Neuron (in vitro differentiated cells): ENCODE measurements around the gene PALLD.

Experiments
- H2AFZ ChIP-seq: one replicate; pipeline ENCODE4 v1.6.1; 2013; ENCODE audit warnings: low read depth, mild to moderate bottlenecking, inconsistent platforms, low read length, moderate library complexity
- H3K27me3 ChIP-seq: one replicate; pipeline ENCODE4 v1.6.1; 2013; ENCODE audit warnings: low read length; ENCODE audit not compliant: insufficient read depth
- H3K36me3 ChIP-seq: one replicate; pipeline ENCODE4 v1.6.1; 2013; ENCODE audit warnings: low read length; ENCODE audit not compliant: insufficient read depth
- H3K4me1 ChIP-seq: one replicate; pipeline ENCODE4 v1.6.1; 2013; ENCODE audit warnings: low read length; ENCODE audit not compliant: insufficient read depth
- H3K4me3 ChIP-seq: 2 replicates; pipeline ENCODE4 v1.5.1; 2013; ENCODE audit warnings: mild to moderate bottlenecking, low read length, moderate library complexity
- H3K9me3 ChIP-seq: one replicate; pipeline ENCODE4 v1.6.1; 2013; ENCODE audit warnings: low read length

Gene PALLD

DNA sequence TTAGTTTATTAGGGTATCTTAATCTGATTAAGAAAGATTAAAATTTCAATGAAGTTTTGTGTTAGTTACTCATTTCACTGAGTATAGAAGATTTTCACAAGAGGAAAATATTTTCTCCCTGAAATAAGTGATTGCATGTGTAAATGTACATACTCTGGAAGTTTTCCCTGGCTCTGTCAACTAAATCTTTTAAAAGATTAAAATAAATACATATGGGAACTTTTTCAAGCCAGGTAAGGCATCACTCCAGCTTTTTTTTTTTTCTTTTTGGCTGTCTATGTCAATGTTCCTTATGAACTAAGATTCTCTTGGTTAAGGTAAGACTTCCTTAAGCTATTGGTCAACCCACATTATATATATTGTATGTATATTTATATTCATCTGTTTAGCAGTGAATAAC lies 395.6 kb downstream of the PALLD start:
- Histone ChIP-seq H3K4me3 (no peak overlapping the region), H3K4me1 (no peaks in the 10 kb centered on the region), H3K27me3 (no peaks in the 10 kb centered on the region), H3K9me3 (peaks cover 4% of the 10 kb centered on the region), H3K36me3 (peaks cover 80% of the 10 kb centered on the region), H2AFZ (no peak overlapping the region)

DNA sequence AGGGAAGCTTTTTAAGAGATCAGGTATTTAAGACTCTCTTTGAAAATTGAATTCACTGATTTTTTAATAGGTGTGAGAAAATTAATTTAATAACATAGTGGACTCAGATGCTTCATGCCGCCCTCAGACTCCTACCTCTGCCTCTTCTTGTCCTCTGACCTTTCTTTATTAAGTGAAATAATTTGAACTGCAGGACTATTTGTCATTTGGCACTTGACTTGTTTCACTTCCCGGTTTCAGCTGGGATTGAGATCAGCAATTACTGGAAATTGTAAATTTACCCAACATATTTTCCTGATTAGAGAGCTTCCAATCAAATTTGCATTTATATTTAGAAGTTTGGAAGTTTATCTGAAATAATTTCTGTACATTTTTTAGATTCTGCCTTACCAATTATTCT lies 396.4 kb downstream of the PALLD start:
- no peak overlapping the region for H2AFZ ChIP-seq
- H3K4me3 ChIP-seq: no peak overlapping the region
- no peaks in the 10 kb centered on the region for H3K27me3 ChIP-seq
- H3K36me3 ChIP-seq: peaks cover 84% of the 10 kb centered on the region
- peaks cover 4% of the 10 kb centered on the region for H3K9me3 ChIP-seq
- H3K4me1 ChIP-seq: no peaks in the 10 kb centered on the region

DNA sequence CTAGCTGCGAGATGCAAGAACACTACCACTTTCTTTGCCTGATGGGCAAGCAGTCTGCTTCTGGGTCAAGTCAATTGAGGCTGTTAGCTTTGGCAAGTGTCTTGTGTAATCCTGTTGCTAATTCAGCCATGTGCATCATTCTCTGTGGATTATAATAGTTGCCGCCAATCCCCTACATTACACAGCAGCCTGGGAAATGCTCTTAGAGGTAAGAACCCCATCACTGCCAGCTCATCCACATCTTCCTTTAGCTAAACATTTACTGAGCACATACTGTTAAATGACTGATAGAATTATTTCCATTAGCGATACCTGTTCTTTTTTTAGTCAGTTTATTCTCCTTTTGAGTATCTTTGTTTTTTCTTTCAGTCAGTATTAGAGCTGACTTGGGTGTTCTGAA lies 397.0 kb downstream of the PALLD start:
- no peak overlapping the region for H3K4me3 ChIP-seq

DNA sequence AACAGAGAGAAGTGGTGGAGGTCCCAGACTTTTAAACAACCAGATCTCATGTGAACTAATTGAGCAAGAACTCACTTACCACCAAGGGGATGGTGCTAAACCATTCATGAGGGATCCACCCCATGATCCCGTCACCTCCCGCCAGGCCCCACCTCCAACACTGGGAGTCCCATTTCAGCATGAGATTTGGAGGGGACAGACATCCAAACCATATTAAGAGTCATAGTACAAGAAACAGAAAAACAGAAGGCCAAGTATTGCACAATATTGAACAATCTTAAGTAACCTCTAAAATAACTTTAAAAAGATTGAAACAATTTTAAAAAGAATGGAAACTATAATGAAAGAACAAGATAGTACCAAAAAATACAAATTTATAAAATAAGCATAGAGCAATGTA lies 403.2 kb downstream of the PALLD start:
- Histone ChIP-seq H3K27me3 (no peaks in the 10 kb centered on the region), H3K36me3 (peaks cover 84% of the 10 kb centered on the region), H3K4me1 (no peaks in the 10 kb centered on the region), H3K9me3 (peaks cover 2% of the 10 kb centered on the region), H2AFZ (no peak overlapping the region), H3K4me3 (no peak overlapping the region)

More for the DNA sequence above, 397.0 kb downstream of the PALLD start:
- peaks cover 85% of the 10 kb centered on the region for H3K36me3 ChIP-seq
- H3K4me1 ChIP-seq: no peaks in the 10 kb centered on the region
- no peaks in the 10 kb centered on the region for H3K27me3 ChIP-seq
- H3K9me3 ChIP-seq: peaks cover 1% of the 10 kb centered on the region
- H2AFZ ChIP-seq: no peak overlapping the region

DNA sequence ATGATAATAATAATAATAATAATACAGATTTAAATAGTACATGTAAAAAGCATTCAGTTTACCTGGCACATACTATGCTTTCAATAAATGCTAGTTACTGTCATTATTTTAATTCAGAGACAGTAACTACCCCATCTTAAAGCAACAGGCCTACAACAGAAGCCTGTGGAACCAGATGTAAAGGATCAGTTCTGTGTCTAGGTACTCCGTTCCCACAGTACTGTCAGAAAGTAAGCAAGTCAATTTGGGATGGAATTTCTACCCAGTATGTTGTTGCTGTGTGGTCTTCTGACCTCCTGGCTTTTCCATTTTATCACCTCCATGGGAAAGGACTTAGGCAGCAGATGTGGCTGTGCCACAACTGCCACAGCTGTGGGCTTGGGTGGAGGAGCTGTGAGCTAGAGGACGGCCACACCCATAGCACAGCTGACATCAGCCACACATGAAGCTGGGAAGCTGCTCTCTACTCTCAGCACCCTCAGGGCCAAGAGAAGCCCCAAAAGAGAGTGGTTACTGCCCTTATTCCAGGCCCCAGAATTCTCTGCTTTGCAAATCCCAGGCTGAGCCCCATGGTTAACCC lies 410.4 kb downstream of the PALLD start:
- H3K27me3 ChIP-seq: no peaks in the 10 kb centered on the region
- H3K9me3 ChIP-seq: no peaks in the 10 kb centered on the region
- H3K4me1 ChIP-seq: peaks cover 3% of the 10 kb centered on the region
- peaks cover 86% of the 10 kb centered on the region for H3K36me3 ChIP-seq
- H2AFZ ChIP-seq: no peak overlapping the region
- no peak overlapping the region for H3K4me3 ChIP-seq

DNA sequence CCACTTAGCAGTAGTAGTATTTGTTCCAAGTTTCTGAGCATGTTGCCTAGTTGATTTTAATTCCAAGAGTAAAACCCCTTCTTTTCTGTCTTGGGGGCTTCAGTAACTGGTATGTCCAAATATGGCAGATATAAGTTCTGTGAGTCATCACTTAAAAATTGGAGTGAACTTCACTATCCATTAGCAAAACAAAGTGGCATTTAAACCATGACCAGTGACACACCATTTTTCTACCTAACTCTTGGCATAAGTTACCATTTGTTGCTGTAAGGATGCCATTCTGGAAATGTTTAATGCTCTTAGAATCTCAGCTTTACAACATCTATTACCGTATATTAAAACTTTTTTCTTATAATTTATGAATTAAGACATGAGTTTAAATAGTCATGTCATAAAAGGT lies 411.2 kb downstream of the PALLD start:
- H3K4me1 ChIP-seq: peaks cover 3% of the 10 kb centered on the region
- peaks cover 84% of the 10 kb centered on the region for H3K36me3 ChIP-seq
- H3K4me3 ChIP-seq: no peak overlapping the region
- no peak overlapping the region for H2AFZ ChIP-seq
- no peaks in the 10 kb centered on the region for H3K27me3 ChIP-seq
- H3K9me3 ChIP-seq: no peaks in the 10 kb centered on the region

DNA sequence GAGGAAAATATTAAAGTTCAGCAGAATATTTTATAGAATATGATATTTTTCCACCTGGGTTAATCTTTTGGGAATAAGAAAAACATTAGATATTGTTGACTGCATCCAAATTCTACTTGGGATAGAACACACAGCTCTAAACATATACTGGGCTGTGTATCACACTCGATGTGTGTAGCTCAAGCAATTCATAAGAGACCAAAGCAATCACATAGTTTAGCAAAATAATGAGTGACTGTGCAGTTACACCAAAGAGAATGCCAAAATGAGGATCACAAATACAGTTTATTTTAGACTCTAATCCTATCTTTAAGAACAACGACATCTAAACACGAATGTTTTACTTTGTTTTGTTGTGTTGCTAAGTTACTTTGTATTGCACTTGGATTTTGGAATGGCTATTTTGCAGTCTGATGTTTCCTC lies 412.0 kb downstream of the PALLD start:
- Histone ChIP-seq H3K36me3 (peaks cover 84% of the 10 kb centered on the region), H2AFZ (no peak overlapping the region), H3K4me1 (peaks cover 3% of the 10 kb centered on the region), H3K27me3 (no peaks in the 10 kb centered on the region), H3K4me3 (no peak overlapping the region), H3K9me3 (no peaks in the 10 kb centered on the region)

DNA sequence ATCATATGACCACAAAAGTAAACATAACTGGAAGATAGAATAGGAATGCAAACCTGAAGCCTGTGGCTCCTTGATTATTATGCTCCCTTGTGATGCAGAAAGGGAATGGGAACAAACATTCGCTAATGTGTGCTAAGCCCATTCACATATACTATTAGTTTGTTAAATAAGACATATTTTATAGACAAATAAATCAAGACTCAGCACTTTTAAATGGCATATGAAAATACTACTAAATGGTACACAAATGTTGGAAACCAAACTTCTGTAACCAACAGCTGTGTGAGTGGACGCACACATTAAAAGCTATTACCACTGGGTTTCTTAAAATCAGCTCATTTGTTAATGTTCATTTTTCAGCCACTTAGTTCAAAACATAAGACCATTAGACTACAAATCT lies 417.2 kb downstream of the PALLD start:
- Histone ChIP-seq H2AFZ (no peak overlapping the region), H3K4me1 (no peaks in the 10 kb centered on the region), H3K4me3 (no peak overlapping the region), H3K27me3 (no peaks in the 10 kb centered on the region), H3K36me3 (peaks cover 73% of the 10 kb centered on the region), H3K9me3 (no peaks in the 10 kb centered on the region)

DNA sequence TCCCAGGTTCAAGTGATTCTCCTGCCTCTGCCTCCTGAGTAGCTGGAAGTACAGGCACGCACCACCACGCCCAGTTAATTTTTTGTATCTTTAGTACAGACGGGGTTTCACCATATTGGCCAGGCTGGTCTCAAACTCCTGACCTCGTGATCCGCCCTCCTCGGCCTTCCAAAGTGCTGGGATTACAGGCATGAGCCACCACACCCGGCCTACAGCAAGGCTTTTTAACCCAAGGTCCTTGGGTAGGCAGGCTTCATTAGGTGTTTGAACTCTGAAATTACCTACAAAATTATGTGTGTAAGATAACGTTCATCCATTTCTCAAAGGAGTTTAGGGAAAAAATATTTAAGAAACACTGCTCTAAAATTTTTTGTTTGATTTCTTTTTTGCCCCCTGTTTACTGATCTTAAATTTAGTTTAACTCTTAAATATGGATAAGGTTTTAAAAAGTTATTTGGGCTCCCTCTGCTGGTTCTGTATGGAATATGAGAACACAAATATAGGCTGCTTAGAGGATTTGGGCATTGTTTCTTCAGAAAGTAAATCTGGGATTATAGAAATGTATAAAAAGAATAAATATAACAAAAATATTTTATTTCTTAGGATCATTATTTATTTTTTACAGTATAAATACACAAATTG lies 420.4 kb downstream of the PALLD start:
- H3K36me3 ChIP-seq: peaks cover 63% of the 10 kb centered on the region

DNA sequence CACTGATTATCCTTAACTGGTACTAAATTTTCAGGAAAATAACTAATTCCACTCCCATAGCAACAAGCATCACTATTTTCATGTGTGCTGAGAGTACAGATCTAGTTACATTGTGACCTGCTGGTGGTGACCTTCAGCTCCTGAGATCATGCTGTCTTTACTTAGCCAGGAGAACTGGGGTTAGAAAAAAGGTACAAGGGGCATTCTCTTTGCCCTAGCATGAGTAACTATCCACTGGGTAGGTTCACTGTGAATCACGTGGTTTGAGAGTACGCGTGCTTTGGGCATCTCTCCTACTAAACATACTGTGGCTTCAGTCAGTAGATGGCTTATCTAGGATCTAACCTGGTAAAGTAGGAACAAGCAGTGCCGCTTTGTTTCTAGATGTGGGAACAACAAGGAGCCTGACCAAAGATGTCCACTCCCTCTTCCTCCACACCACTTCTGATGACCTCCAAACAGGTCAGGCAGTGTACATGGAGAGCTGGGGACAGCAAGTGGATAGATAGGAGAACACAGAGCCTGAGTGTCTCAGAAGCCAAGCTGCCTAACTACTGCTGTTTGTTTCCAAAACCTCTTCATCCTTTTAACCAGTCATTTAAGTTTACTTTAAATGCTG lies 423.0 kb downstream of the PALLD start:
- Histone ChIP-seq H3K36me3 (peaks cover 62% of the 10 kb centered on the region), H2AFZ (no peak overlapping the region), H3K4me1 (peaks cover 8% of the 10 kb centered on the region), H3K4me3 (no peak overlapping the region), H3K27me3 (no peaks in the 10 kb centered on the region), H3K9me3 (no peaks in the 10 kb centered on the region)

More for the DNA sequence above, 420.4 kb downstream of the PALLD start:
- no peaks in the 10 kb centered on the region for H3K27me3 ChIP-seq
- no peak overlapping the region for H3K4me3 ChIP-seq
- H2AFZ ChIP-seq: no peak overlapping the region
- H3K9me3 ChIP-seq: no peaks in the 10 kb centered on the region
- peaks cover 8% of the 10 kb centered on the region for H3K4me1 ChIP-seq

DNA sequence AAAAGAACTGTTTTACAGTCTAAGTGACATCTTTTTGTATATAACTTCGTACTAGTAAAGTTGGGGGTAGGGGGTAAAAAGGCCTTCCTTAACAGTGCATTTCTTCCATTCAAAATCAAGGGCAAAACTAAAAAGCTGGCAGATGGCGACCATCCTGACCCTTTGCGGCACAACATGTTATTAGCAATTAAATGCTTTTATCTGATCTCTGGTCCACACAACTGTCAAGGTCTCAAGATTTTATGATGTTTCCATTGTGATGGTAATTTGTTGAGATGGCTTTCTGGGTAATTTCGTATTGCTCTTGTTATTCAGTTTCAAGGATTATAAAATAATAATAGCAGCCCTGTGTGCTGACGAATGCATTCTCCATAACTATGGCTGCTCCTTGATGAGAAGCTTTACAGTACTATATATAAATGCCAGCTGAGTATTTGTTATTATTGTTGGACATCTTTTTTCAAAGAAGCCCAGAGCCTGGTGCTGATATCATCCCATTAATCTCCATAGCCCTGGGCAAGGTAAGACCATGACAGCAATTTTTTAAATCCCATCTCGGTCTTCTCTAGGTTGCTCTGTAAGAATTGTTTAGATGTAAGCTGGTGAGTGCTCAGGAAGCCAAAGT lies 423.7 kb downstream of the PALLD start:
- H3K27me3 ChIP-seq: no peaks in the 10 kb centered on the region
- H3K9me3 ChIP-seq: no peaks in the 10 kb centered on the region
- H3K36me3 ChIP-seq: peaks cover 64% of the 10 kb centered on the region
- H2AFZ ChIP-seq: no peak overlapping the region
- H3K4me1 ChIP-seq: peaks cover 8% of the 10 kb centered on the region
- no peak overlapping the region for H3K4me3 ChIP-seq

DNA sequence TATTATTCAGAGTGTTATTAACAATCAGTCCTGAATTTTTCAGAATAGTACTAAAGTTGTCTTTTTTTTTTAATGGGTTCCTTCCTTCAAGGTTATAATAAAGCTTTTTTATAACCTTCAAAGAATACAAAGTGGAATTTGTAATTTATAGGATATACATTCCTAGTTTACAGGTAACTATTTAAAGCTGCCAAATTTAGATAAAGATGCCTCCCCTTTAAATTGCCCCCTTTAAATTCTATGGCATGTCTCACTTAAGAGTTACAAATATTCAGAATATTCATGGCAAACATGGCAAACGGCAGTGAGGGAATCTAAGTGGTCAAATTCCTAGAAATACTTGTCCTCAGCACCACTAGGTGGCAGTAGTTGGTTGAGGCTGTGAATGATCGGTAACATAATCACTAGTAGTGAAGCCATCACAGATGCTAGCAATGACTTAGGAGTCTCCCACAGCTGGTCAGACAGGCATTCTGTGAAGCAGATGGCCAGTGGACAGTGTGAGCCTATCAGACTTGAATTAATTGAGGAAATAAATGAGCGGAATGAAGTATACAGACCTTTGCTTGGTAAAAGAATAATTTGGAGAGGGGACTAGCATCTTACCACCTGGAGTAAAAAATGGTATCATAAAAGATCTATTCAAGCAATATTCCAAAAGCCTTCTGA lies 426.8 kb downstream of the PALLD start:
- H3K9me3 ChIP-seq: no peaks in the 10 kb centered on the region
- no peaks in the 10 kb centered on the region for H3K27me3 ChIP-seq
- peaks cover 76% of the 10 kb centered on the region for H3K36me3 ChIP-seq
- no peak overlapping the region for H2AFZ ChIP-seq
- H3K4me1 ChIP-seq: peaks cover 8% of the 10 kb centered on the region
- H3K4me3 ChIP-seq: no peak overlapping the region

DNA sequence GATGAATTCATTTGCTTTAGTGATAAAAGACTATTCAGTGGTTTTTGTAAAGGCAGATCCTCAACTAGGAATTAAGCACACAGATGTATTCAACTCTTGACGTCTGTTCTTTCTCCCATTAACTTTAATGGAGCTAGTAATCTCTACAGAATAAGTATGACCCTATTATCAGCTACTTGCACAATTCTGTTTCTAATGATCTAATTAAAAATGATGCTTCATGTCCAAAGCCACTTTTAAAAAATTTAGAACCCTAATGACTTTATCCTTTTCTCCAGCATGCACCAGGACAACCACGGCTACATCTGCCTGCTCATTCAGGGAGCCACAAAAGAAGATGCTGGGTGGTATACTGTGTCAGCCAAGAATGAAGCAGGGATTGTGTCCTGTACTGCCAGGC lies 427.8 kb downstream of the PALLD start:
- H3K36me3 ChIP-seq: peaks cover 82% of the 10 kb centered on the region
- H2AFZ ChIP-seq: no peak overlapping the region
- peaks cover 8% of the 10 kb centered on the region for H3K4me1 ChIP-seq
- no peak overlapping the region for H3K4me3 ChIP-seq
- H3K9me3 ChIP-seq: no peaks in the 10 kb centered on the region
- H3K27me3 ChIP-seq: no peaks in the 10 kb centered on the region
